HepG2 (cell line): ENCODE results near the gene SLC25A19. TPM values are rescaled to one million over a fixed set of nuclear protein-coding genes. Genes with fewer than 3 reads are reported as not detected.

Experiments used
- ESRRA ChIP-seq: sonication (generic); formaldehyde crosslinking; IDR thresholded peaks from 2 replicates; pipeline ENCODE4 v1.5.1; 2020; ENCODE audit warnings: mild to moderate bottlenecking, low read depth, missing genetic modification reagents
- IKZF4 ChIP-seq: sonication (generic); formaldehyde crosslinking; IDR thresholded peaks from 2 replicates; pipeline ENCODE4 v1.5.1; 2020; ENCODE audit warnings: borderline replicate concordance, mild to moderate bottlenecking, low read depth, missing genetic modification reagents; ENCODE audit errors: not compliant biosample characterization
- NFKBIZ ChIP-seq: IDR thresholded peaks from 2 replicates; pipeline ENCODE4 v1.6.1; 2018; ENCODE audit warnings: missing genetic modification reagents, missing compliant biosample characterization
- RBAK ChIP-seq: sonication (generic); formaldehyde crosslinking; IDR thresholded peaks from 2 replicates; pipeline ENCODE4 v1.5.1; 2020; ENCODE audit warnings: mild to moderate bottlenecking, missing genetic modification reagents
- RELA ChIP-seq: sonication (generic); formaldehyde crosslinking; IDR thresholded peaks from 2 replicates; pipeline ENCODE4 v1.4.0; 2020; ENCODE audit warnings: missing genetic modification reagents
- SRSF1 ChIP-seq: fragments of 200-400 bp; formaldehyde crosslinking; optimal IDR thresholded peaks from 2 replicates; pipeline ENCODE3; 2017; ENCODE audit warnings: mild to moderate bottlenecking, low read depth, low read length, moderate library complexity
- TEAD3 ChIP-seq: optimal IDR thresholded peaks from 2 replicates; pipeline ENCODE3; 2016; ENCODE audit warnings: borderline replicate concordance
- THAP11 ChIP-seq: IDR thresholded peaks from 2 replicates; pipeline ENCODE4 v1.6.1; 2016; ENCODE audit warnings: missing biosample characterization, missing genetic modification reagents
- U2AF1 ChIP-seq: fragments of 200-400 bp; formaldehyde crosslinking; optimal IDR thresholded peaks from 2 replicates; pipeline ENCODE3; 2017; ENCODE audit warnings: mild to moderate bottlenecking, low read depth, low read length
- YEATS4 ChIP-seq: sonication (generic); formaldehyde crosslinking; IDR thresholded peaks from 2 replicates; pipeline ENCODE4 v1.4.0; 2020; ENCODE audit warnings: missing genetic modification reagents, borderline replicate concordance
- ZNF251 ChIP-seq: sonication (generic); formaldehyde crosslinking; IDR thresholded peaks from 2 replicates; pipeline ENCODE4 v1.9.0; 2021; ENCODE audit warnings: mild to moderate bottlenecking, missing genetic modification reagents
- ZNF296 ChIP-seq: sonication (generic); formaldehyde crosslinking; conservative IDR thresholded peaks from 2 replicates; pipeline ENCODE4 v1.5.0; 2020; ENCODE audit warnings: mild to moderate bottlenecking, missing genetic modification reagents
- ZNF34 ChIP-seq: sonication (generic); formaldehyde crosslinking; IDR thresholded peaks from 2 replicates; pipeline ENCODE4 v1.4.0; 2020; ENCODE audit warnings: mild to moderate bottlenecking, missing genetic modification reagents, borderline replicate concordance
- ZNF792 ChIP-seq: IDR thresholded peaks from 2 replicates; pipeline ENCODE4 v1.6.1; 2016
- polyA plus RNA-seq, 8 experiments: library from polyadenylated mRNA; depleted of rRNA in 3 of 8; stranded (reverse) in 7 of 8; unstranded in 1 of 8; fragments of >200 nt; fragmentation: Illumina TruSeq in 4 of 8; extraction: Trizol in 4 of 8; gene quantifications; 2 replicates each; pipeline versions ENCODE4 v1.2.1 to v1.2.3, GENCODE V29; 2011 to 2016; ENCODE audit warnings: low read depth in 4 of 8, missing spikeins in 1 of 8, mixed read lengths in 1 of 8; ENCODE audit not compliant: insufficient read depth in 1 of 8
- total RNA-seq, 5 experiments: library from RNA; depleted of rRNA; stranded (reverse); fragments of >200 nt; fragmentation: Illumina TruSeq; extraction: Trizol; gene quantifications; 2 replicates each; pipeline ENCODE4 v1.2.3, GENCODE V29; 2016; ENCODE audit warnings: low read depth in 1 of 5
- TF ChIP-seq, protein P1 (sequence below): IDR thresholded peaks from 2 replicates; pipeline ENCODE4 v1.6.1; 2012; ENCODE audit warnings: inconsistent platforms
- TF ChIP-seq, protein P2 (sequence below): sonication (generic); formaldehyde crosslinking; IDR thresholded peaks from 2 replicates; pipeline ENCODE4; 2020; ENCODE audit warnings: missing genetic modification reagents, mild to moderate bottlenecking, borderline replicate concordance
- TF ChIP-seq, protein P3 (sequence below): sonication (generic); formaldehyde crosslinking; IDR thresholded peaks from 2 replicates; pipeline ENCODE4 v1.5.1; 2020; ENCODE audit warnings: mild to moderate bottlenecking, missing genetic modification reagents, borderline replicate concordance
- TF ChIP-seq, protein P4 (sequence below): sonication (generic); formaldehyde crosslinking; IDR thresholded peaks from 2 replicates; pipeline ENCODE4 v1.8.1; 2023; ENCODE audit warnings: mild to moderate bottlenecking, missing genetic modification reagents

Gene SLC25A19
- total and polyA plus RNA-seq, 2 of the 13 experiments (the other 11 are each of a cell fraction or from before 2014, with no cell fraction given) = 24.4 to 41.4 TPM

DNA sequence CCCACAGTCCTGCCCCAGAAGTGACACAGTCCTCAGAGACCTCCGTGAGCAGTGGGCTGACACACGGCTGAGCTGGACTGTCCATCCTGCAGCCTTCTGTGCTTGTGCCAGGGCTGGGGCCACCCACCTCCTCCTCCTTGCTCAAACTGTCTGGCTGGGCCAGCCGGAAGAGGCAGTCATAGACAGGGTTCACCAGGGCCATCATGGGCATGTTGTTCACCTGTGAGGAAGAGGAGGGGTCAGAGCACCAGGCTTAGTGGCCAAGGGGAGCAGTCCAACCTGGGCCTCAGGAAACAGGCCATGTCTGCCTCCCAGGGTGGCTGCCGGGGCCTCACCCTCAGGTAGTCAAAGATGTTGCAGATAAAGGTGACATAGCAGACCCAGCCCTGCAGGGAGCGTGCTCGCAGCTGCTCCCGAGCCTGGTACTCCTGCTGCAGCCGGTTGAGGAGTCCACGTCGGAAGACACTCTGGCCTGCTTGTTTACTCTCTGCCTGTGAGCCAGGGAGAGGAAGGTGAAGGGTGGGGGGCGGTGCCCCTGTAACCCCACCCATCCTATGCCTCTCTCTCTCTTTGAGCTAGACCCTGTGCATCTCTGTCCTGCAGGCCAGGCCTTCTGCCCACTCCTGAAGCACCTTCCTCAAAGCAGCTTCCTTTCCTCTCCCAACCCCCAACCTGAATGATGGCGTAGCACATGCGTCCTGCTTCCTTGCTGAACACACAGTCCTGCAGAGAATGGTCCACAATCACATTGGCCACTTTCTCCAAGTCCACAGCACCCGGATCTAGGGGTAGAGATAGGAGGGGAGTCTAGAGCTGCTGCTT is 21.6 kb downstream of the SLC25A19 start (continued):
- TF ChIP-seq, protein P1, sequence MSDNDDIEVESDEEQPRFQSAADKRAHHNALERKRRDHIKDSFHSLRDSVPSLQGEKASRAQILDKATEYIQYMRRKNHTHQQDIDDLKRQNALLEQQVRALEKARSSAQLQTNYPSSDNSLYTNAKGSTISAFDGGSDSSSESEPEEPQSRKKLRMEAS = peak; percentile 81
- TF ChIP-seq ZNF34 (CRISPR knock-in tag) (0 out of 2 replicates have a peak, but pooled peaks have one; percentile 12), THAP11 (CRISPR knock-in tag) (peak; percentile 83), ZNF792 (CRISPR knock-in tag) (peak; percentile 46; the same call in 1 of the 2 replicates), IKZF4 (CRISPR knock-in tag) (peak; percentile 63), RELA (CRISPR knock-in tag) (peak; percentile 80; the same call in 1 of the 2 replicates), YEATS4 (no peak; the same call in 1 of the 2 replicates), SRSF1 (peak; percentile 53), NFKBIZ (CRISPR knock-in tag) (peak; percentile 60; the same call in 1 of the 2 replicates), ZNF251 (CRISPR knock-in tag) (no peak), U2AF1 (no peak), ZNF296 (CRISPR knock-in tag) (no peak), ESRRA (CRISPR knock-in tag) (peak; percentile 61; the same call in 1 of the 2 replicates), TEAD3 (CRISPR knock-in tag) (peak; percentile 68), RBAK (CRISPR knock-in tag) (peak; percentile 86)
- TF ChIP-seq, protein P2, sequence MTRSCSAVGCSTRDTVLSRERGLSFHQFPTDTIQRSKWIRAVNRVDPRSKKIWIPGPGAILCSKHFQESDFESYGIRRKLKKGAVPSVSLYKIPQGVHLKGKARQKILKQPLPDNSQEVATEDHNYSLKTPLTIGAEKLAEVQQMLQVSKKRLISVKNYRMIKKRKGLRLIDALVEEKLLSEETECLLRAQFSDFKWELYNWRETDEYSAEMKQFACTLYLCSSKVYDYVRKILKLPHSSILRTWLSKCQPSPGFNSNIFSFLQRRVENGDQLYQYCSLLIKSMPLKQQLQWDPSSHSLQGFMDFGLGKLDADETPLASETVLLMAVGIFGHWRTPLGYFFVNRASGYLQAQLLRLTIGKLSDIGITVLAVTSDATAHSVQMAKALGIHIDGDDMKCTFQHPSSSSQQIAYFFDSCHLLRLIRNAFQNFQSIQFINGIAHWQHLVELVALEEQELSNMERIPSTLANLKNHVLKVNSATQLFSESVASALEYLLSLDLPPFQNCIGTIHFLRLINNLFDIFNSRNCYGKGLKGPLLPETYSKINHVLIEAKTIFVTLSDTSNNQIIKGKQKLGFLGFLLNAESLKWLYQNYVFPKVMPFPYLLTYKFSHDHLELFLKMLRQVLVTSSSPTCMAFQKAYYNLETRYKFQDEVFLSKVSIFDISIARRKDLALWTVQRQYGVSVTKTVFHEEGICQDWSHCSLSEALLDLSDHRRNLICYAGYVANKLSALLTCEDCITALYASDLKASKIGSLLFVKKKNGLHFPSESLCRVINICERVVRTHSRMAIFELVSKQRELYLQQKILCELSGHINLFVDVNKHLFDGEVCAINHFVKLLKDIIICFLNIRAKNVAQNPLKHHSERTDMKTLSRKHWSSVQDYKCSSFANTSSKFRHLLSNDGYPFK (CRISPR knock-in tag) = peak; percentile 63
- TF ChIP-seq, protein P3, sequence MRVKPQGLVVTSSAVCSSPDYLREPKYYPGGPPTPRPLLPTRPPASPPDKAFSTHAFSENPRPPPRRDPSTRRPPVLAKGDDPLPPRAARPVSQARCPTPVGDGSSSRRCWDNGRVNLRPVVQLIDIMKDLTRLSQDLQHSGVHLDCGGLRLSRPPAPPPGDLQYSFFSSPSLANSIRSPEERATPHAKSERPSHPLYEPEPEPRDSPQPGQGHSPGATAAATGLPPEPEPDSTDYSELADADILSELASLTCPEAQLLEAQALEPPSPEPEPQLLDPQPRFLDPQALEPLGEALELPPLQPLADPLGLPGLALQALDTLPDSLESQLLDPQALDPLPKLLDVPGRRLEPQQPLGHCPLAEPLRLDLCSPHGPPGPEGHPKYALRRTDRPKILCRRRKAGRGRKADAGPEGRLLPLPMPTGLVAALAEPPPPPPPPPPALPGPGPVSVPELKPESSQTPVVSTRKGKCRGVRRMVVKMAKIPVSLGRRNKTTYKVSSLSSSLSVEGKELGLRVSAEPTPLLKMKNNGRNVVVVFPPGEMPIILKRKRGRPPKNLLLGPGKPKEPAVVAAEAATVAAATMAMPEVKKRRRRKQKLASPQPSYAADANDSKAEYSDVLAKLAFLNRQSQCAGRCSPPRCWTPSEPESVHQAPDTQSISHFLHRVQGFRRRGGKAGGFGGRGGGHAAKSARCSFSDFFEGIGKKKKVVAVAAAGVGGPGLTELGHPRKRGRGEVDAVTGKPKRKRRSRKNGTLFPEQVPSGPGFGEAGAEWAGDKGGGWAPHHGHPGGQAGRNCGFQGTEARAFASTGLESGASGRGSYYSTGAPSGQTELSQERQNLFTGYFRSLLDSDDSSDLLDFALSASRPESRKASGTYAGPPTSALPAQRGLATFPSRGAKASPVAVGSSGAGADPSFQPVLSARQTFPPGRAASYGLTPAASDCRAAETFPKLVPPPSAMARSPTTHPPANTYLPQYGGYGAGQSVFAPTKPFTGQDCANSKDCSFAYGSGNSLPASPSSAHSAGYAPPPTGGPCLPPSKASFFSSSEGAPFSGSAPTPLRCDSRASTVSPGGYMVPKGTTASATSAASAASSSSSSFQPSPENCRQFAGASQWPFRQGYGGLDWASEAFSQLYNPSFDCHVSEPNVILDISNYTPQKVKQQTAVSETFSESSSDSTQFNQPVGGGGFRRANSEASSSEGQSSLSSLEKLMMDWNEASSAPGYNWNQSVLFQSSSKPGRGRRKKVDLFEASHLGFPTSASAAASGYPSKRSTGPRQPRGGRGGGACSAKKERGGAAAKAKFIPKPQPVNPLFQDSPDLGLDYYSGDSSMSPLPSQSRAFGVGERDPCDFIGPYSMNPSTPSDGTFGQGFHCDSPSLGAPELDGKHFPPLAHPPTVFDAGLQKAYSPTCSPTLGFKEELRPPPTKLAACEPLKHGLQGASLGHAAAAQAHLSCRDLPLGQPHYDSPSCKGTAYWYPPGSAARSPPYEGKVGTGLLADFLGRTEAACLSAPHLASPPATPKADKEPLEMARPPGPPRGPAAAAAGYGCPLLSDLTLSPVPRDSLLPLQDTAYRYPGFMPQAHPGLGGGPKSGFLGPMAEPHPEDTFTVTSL = no peak
- TF ChIP-seq, protein P4, sequence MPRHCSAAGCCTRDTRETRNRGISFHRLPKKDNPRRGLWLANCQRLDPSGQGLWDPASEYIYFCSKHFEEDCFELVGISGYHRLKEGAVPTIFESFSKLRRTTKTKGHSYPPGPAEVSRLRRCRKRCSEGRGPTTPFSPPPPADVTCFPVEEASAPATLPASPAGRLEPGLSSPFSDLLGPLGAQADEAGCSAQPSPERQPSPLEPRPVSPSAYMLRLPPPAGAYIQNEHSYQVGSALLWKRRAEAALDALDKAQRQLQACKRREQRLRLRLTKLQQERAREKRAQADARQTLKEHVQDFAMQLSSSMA = peak; percentile 85
